Neural cell (in vitro differentiated cells): ENCODE measurements around the gene SAA1.

Experiments
- CTCF ChIP-seq: fragments of 450-650 bp; IDR thresholded peaks from 2 replicates; pipeline ENCODE4 v1.5.1; 2014; ENCODE audit warnings: antibody characterized with exemption, mild to moderate bottlenecking, moderate library complexity; ENCODE audit not compliant: poor library complexity, severe bottlenecking
- EZH2 ChIP-seq: fragments of 200-600, 300-800 bp; shearing (Covaris generic), sonication (generic); IDR thresholded peaks from 2 replicates; pipeline ENCODE4 v1.6.1; 2014; ENCODE audit warnings: antibody characterized with exemption, low read length, borderline replicate concordance, mild to moderate bottlenecking; ENCODE audit not compliant: insufficient read depth, poor library complexity, severe bottlenecking
- TAF1 ChIP-seq: IDR thresholded peaks from 2 replicates; pipeline ENCODE4 v1.6.1; 2012; ENCODE audit warnings: low read depth

- TF ChIP-seq TAF1: no peak
- no peak for TF ChIP-seq EZH2
- no peak for TF ChIP-seq CTCF
Measured at GRCh38 chr11:18277565-18278271, 11.7 kb downstream of the SAA1 start.
